H1 (cell line): ENCODE data around the gene SYT13.

Experiments used
- CBX5 ChIP-seq: fragments of 300-800, 300-1000 bp; sonication (generic); IDR thresholded peaks from 2 replicates; pipeline ENCODE4 v1.7.1; 2016; ENCODE audit warnings: antibody characterized with exemption, low read length, low read depth
- CEBPB ChIP-seq: IDR thresholded peaks from 2 replicates; pipeline ENCODE4 v1.6.1; 2012; ENCODE audit warnings: low read depth, low read length
- CREB1 ChIP-seq: IDR thresholded peaks from 2 replicates; pipeline ENCODE4 v1.6.1; 2012; ENCODE audit warnings: inconsistent platforms
- CTCF ChIP-seq, 3 experiments: IDR thresholded peaks; 1 replicate in 2 of 3; 2 replicates in 1 of 3; pipeline versions ENCODE4 v1.5.1 to v1.6.1; 2011; ENCODE audit warnings: low read length in 3 of 3, mild to moderate bottlenecking in 3 of 3, inconsistent platforms in 2 of 3, low read depth in 1 of 3, moderate library complexity in 1 of 3; ENCODE audit not compliant: insufficient read depth in 1 of 3; ENCODE audit errors: control extremely low read depth in 1 of 3
- EP300 ChIP-seq, 2 experiments: IDR thresholded peaks; 1 replicate in 1 of 2; 2 replicates in 1 of 2; pipeline ENCODE4 v1.6.1; 2011 to 2012; ENCODE audit warnings: low read depth in 2 of 2, low read length in 2 of 2, mild to moderate bottlenecking in 2 of 2, borderline replicate concordance in 1 of 2, inconsistent platforms in 1 of 2, moderate library complexity in 1 of 2
- EZH2 ChIP-seq: fragments of 200-600 bp; sonication (generic); IDR thresholded peaks from 2 replicates; pipeline ENCODE4 v1.7.1; 2012; ENCODE audit warnings: low read depth, mild to moderate bottlenecking, moderate library complexity, low read length, inconsistent platforms; ENCODE audit not compliant: severe bottlenecking
- MAX ChIP-seq: IDR thresholded peaks from 2 replicates; pipeline ENCODE4 v1.6.1; 2012; ENCODE audit warnings: inconsistent platforms
- POLR2A ChIP-seq, 2 experiments: IDR thresholded peaks; 1 replicate in 1 of 2; 2 replicates in 1 of 2; pipeline ENCODE4 v1.6.1; 2011; ENCODE audit warnings: low read depth in 2 of 2, low read length in 2 of 2, mild to moderate bottlenecking in 2 of 2; ENCODE audit errors: control extremely low read depth in 1 of 2
- RFX5 ChIP-seq: IDR thresholded peaks from 2 replicates; pipeline ENCODE4 v1.6.1; 2011; ENCODE audit warnings: low read depth, low read length, improper control_type of control experiment, borderline replicate concordance
- SP1 ChIP-seq: IDR thresholded peaks from 2 replicates; pipeline ENCODE4 v1.6.1; 2011; ENCODE audit warnings: low read depth, low read length
- TAF1 ChIP-seq: IDR thresholded peaks from 2 replicates; pipeline ENCODE4 v1.6.1; 2011; ENCODE audit warnings: mild to moderate bottlenecking, low read depth, low read length
- ZNF274 ChIP-seq: IDR thresholded peaks from 2 replicates; pipeline ENCODE4 v1.7.0; 2012; ENCODE audit warnings: low read length, borderline replicate concordance; ENCODE audit errors: extremely low read depth

GRCh38 chr11:45259592-45259991 lies 26.5 kb downstream of the SYT13 start:
- TF ChIP-seq MAX (no peak), EP300 (IDR thresholded peaks at IDR 0.05; ENCODE audit: borderline replicate concordance in 1 of 2, low read depth in 2 of 2, low read length in 2 of 2) (no peak), POLR2A (IDR thresholded peaks at IDR 0.05; ENCODE audit: control extremely low read depth in 1 of 2, low read depth in 2 of 2, low read length in 2 of 2) (no peak), CTCF (IDR thresholded peaks at IDR 0.05; ENCODE audit: control extremely low read depth in 1 of 3, insufficient read depth in 1 of 3, low read depth in 1 of 3, low read length in 3 of 3) (no peak), CREB1 (no peak), SP1 (no peak), EZH2 (no peak), RFX5 (no peak), ZNF274 (no peak), CBX5 (no peak), CEBPB (no peak), TAF1 (no peak)
